A549 (cell line): ENCODE results near the gene FHIT. TPM values are rescaled to one million over a fixed set of nuclear protein-coding genes. Genes with fewer than 3 reads are reported as not detected.

Source experiments
- ATAC-seq, 2 experiments: fragments of 200-7000 bp in 1 of 2; fragments of >200 bp in 1 of 2; cut with Nextera tagmentation in 1 of 2; cut with Tn5 transposase in 1 of 2; 3 replicates each; pipeline versions ENCODE4 v1.8.0 to v1.9.1; 2018 to 2020; ENCODE audit warnings: mild to moderate bottlenecking in 1 of 2, moderate library complexity in 1 of 2
- CTCF ChIA-PET: fragments of 300-600 bp; sonication (Branson Sonifier 250); formaldehyde crosslinking; extraction: SDS; loops from one replicate; lab custom pipeline; 2021; ENCODE audit warnings: antibody characterized with exemption, inconsistent platforms; lab: Yijun Ruan, JAX
- POLR2A ChIA-PET: fragments of 350-600 bp; formaldehyde crosslinking; extraction: SDS; loops from one replicate; lab custom pipeline; 2021; ENCODE audit warnings: antibody characterized with exemption, inconsistent platforms; lab: Yijun Ruan, JAX
- DNase-seq, 2 experiments: peaks; one replicate each; pipeline versions ENCODE4 v3.0.0 to v3.0.0-alpha.2; 2011 to 2016; ENCODE audit warnings: low read depth in 1 of 2, low spot score in 1 of 2
- FAIRE-seq: peaks from 2 replicates; lab custom pipeline; 2011; peaks lifted over from hg19 to GRCh38; lab: Jason Lieb, UNC
- H3K27ac ChIP-seq, 2 experiments: fragments of >200 bp; sonication (Bioruptor Twin); formaldehyde crosslinking; 3 replicates each; pipeline ENCODE4 v1.5.1; 2016 to 2017
- H3K4me1 ChIP-seq: fragments of >200 bp; sonication (Bioruptor Twin); formaldehyde crosslinking; 3 replicates; pipeline ENCODE4 v1.6.1; 2016
- H3K4me2 ChIP-seq: fragments of >200 bp; sonication (Bioruptor Twin); formaldehyde crosslinking; 3 replicates; pipeline ENCODE4 v1.6.1; 2016
- H3K4me3 ChIP-seq: fragments of >200 bp; sonication (Bioruptor Twin); formaldehyde crosslinking; 3 replicates; pipeline ENCODE4 v1.5.1; 2016
- H3K9me3 ChIP-seq: fragments of >200 bp; sonication (Bioruptor Twin); formaldehyde crosslinking; 3 replicates; pipeline ENCODE4 v1.6.1; 2016
- BHLHE40 ChIP-seq: IDR thresholded peaks from 2 replicates; pipeline ENCODE4 v1.6.1; 2012; ENCODE audit warnings: low read depth, low read length, inconsistent platforms
- CBX8 ChIP-seq: fragments of 200-600 bp; sonication (generic); IDR thresholded peaks from 2 replicates; pipeline ENCODE4 v1.6.1; 2016
- EP300 ChIP-seq, 2 experiments: fragments of >200 bp; sonication (Bioruptor Twin); formaldehyde crosslinking; IDR thresholded peaks; 2 replicates in 1 of 2; 3 replicates in 1 of 2; pipeline ENCODE4 v1.6.1; 2016 to 2017
- FOSL2 ChIP-seq, 2 experiments: fragments of 450-650 bp in 1 of 2; fragments of >200 bp in 1 of 2; sonication (Bioruptor Twin) in 1 of 2; formaldehyde crosslinking; IDR thresholded peaks; 2 replicates each; pipeline versions ENCODE4 v1.5.0 to v1.6.1; 2016 to 2020; ENCODE audit warnings: mild to moderate bottlenecking in 1 of 2, moderate library complexity in 1 of 2
- FOXS1 ChIP-seq: fragments of 250-450 bp; sonication (Bioruptor Pico); IDR thresholded peaks from 2 replicates; pipeline ENCODE4 v1.5.0; 2020; ENCODE audit warnings: mild to moderate bottlenecking, moderate library complexity
- HMGXB4 ChIP-seq: fragments of 250-450 bp; sonication (Bioruptor Pico); IDR thresholded peaks from 2 replicates; pipeline ENCODE4 v1.5.0; 2021; ENCODE audit warnings: mild to moderate bottlenecking, moderate library complexity, borderline replicate concordance
- HOXA7 ChIP-seq: fragments of 250-450 bp; sonication (Bioruptor Pico); IDR thresholded peaks from 2 replicates; pipeline ENCODE4 v1.5.0; 2020; ENCODE audit warnings: mild to moderate bottlenecking, moderate library complexity
- HOXB13 ChIP-seq: fragments of 250-450 bp; sonication (Bioruptor Pico); IDR thresholded peaks from 2 replicates; pipeline ENCODE4 v1.5.0; 2020; ENCODE audit warnings: low read depth, mild to moderate bottlenecking, moderate library complexity
- JUNB ChIP-seq: fragments of >200 bp; sonication (Bioruptor Twin); formaldehyde crosslinking; IDR thresholded peaks from 2 replicates; pipeline ENCODE4 v1.6.1; 2016
- MAFK ChIP-seq: fragments of 450-650 bp; IDR thresholded peaks from 2 replicates; pipeline ENCODE4 v1.6.1; 2014; ENCODE audit not compliant: partially characterized antibody
- MAZ ChIP-seq: fragments of 150-350 bp; IDR thresholded peaks from 2 replicates; pipeline ENCODE4 v1.6.1; 2014; ENCODE audit warnings: antibody characterized with exemption, low read depth, low read length, borderline replicate concordance
- NFE2L2 ChIP-seq: fragments of 150-350 bp; conservative IDR thresholded peaks from 2 replicates; pipeline ENCODE4 v1.6.1; 2014; ENCODE audit warnings: low read length
- NR3C1 ChIP-seq: fragments of >200 bp; sonication (Bioruptor Twin); formaldehyde crosslinking; IDR thresholded peaks from 3 replicates; pipeline ENCODE4 v1.6.1; 2017
- PBX3 ChIP-seq: IDR thresholded peaks from 2 replicates; pipeline ENCODE4 v1.6.1; 2012
- POLR2AphosphoS2 ChIP-seq: conservative IDR thresholded peaks from 2 replicates; pipeline ENCODE4 v1.6.1; 2012; ENCODE audit warnings: low read length, improper control_type of control experiment, inconsistent platforms
- RARB ChIP-seq: fragments of 250-450 bp; sonication (Bioruptor Pico); IDR thresholded peaks from 2 replicates; pipeline ENCODE4 v1.8.0; 2021; ENCODE audit warnings: mild to moderate bottlenecking, moderate library complexity
- RCOR1 ChIP-seq: fragments of 150-350 bp; IDR thresholded peaks from 2 replicates; pipeline ENCODE4 v1.6.1; 2014; ENCODE audit warnings: antibody characterized with exemption, low read length, low read depth
- TP53 ChIP-seq: fragments of 250-450 bp; sonication (Bioruptor Pico); IDR thresholded peaks from 2 replicates; pipeline ENCODE4 v1.5.0; 2021; ENCODE audit warnings: mild to moderate bottlenecking, moderate library complexity
- ZNF302 ChIP-seq: fragments of 250-450 bp; sonication (Bioruptor Pico); IDR thresholded peaks from 2 replicates; pipeline ENCODE4 v1.9.0; 2021; ENCODE audit warnings: inconsistent platforms, mild to moderate bottlenecking, moderate library complexity
- WGBS: methylation state at CpG from one replicate; pipeline ENCODE4 v1.1.6; 2017; ENCODE audit errors: missing lambda C conversion rate; 5-methylcytosine and 5-hydroxymethylcytosine counted together
- polyA plus RNA-seq, 4 experiments: library from polyadenylated mRNA; depleted of rRNA in 3 of 4; stranded (reverse); fragments of >200 nt; fragmentation: RNase III in 1 of 4; extraction: RNeasy Plus Mini Kit Qiagen cat#74134 plus additional on column Dnase treatment in 1 of 4; gene quantifications; 2 replicates in 3 of 4; 3 replicates in 1 of 4; pipeline ENCODE4 v1.2.3, GENCODE V29; 2011 to 2017
- TF ChIP-seq, protein P1 (sequence below): fragments of >200 bp; sonication (Bioruptor Twin); formaldehyde crosslinking; IDR thresholded peaks from 3 replicates; pipeline ENCODE4 v1.6.1; 2016
- TF ChIP-seq, protein P2 (sequence below): IDR thresholded peaks from 2 replicates; pipeline ENCODE4 v1.6.1; 2012; ENCODE audit warnings: low read depth, borderline replicate concordance
- TF ChIP-seq, protein P3 (sequence below): fragments of 200-600 bp; sonication (generic); IDR thresholded peaks from 2 replicates; pipeline ENCODE4 v1.6.1; 2016; ENCODE audit warnings: antibody characterized with exemption, mild to moderate bottlenecking, moderate library complexity
- TF ChIP-seq, protein P4 (sequence below): IDR thresholded peaks from 2 replicates; pipeline ENCODE4 v1.6.1; 2012

Gene FHIT
- polyA plus RNA-seq, 2 of the 4 experiments (the other 2 are of a cell fraction), result 0.76 to 0.92 TPM

GRCh38 chr3:60414011-60414410 lies 837.2 kb downstream of the FHIT start:
- H3K4me2 ChIP-seq, result no peak overlapping the region
- 2% methylated on average over 4 of the region's 4 CpGs for WGBS
- H3K9me3 ChIP-seq, result no peaks in the 10 kb centered on the region
- H3K4me1 ChIP-seq, result no peaks in the 10 kb centered on the region
- CTCF ChIA-PET, result no interaction called here
- no peak overlapping the region for H3K27ac ChIP-seq
- H3K4me3 ChIP-seq, result no peak overlapping the region
- TF ChIP-seq POLR2AphosphoS2 (no peak), FOXS1 (CRISPR knock-in tag) (no peak), MAZ (no peak), CBX8 (no peak)
- TF ChIP-seq, protein P1, sequence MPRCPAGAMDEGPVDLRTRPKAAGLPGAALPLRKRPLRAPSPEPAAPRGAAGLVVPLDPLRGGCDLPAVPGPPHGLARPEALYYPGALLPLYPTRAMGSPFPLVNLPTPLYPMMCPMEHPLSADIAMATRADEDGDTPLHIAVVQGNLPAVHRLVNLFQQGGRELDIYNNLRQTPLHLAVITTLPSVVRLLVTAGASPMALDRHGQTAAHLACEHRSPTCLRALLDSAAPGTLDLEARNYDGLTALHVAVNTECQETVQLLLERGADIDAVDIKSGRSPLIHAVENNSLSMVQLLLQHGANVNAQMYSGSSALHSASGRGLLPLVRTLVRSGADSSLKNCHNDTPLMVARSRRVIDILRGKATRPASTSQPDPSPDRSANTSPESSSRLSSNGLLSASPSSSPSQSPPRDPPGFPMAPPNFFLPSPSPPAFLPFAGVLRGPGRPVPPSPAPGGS, result no peak
- TF ChIP-seq, all 56 proteins: peak for 0
- DNase-seq, result no peak
- POLR2A ChIA-PET, result no interaction called here
- no peak for ATAC-seq
- FAIRE-seq, result no peak

DNA sequence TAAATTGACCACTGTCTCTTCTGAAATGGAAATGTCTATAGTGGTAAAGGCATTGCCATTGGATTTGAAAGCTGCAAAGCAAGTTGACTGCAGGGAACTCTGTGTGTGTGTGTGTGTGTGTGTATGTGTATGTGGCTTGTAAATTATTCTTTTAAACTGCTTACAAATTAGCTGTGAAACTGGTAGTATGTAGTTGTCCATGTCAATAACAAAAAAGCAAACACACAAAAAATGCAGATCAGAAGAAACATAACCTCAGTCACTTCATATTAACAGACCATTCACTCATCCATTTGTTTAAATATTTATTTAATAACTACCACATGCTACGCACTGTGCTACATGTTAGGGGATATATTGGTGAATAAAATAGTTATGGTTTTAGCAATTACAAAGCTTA lies 837.7 kb downstream of the FHIT start:
- ChIA-PET POLR2A (no interaction called here), CTCF (no interaction called here)
- Histone ChIP-seq H3K9me3 (no peaks in the 10 kb centered on the region), H3K4me3 (no peak overlapping the region), H3K4me1 (no peaks in the 10 kb centered on the region), H3K4me2 (no peak overlapping the region), H3K27ac (no peak overlapping the region)
- TF ChIP-seq HOXB13 (CRISPR knock-in tag) (no peak), ZNF302 (no peak), NR3C1 (no peak), PBX3 (no peak), MAFK (no peak)
- TF ChIP-seq, protein P2, sequence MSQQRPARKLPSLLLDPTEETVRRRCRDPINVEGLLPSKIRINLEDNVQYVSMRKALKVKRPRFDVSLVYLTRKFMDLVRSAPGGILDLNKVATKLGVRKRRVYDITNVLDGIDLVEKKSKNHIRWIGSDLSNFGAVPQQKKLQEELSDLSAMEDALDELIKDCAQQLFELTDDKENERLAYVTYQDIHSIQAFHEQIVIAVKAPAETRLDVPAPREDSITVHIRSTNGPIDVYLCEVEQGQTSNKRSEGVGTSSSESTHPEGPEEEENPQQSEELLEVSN, result no peak
- TF ChIP-seq, protein P3, sequence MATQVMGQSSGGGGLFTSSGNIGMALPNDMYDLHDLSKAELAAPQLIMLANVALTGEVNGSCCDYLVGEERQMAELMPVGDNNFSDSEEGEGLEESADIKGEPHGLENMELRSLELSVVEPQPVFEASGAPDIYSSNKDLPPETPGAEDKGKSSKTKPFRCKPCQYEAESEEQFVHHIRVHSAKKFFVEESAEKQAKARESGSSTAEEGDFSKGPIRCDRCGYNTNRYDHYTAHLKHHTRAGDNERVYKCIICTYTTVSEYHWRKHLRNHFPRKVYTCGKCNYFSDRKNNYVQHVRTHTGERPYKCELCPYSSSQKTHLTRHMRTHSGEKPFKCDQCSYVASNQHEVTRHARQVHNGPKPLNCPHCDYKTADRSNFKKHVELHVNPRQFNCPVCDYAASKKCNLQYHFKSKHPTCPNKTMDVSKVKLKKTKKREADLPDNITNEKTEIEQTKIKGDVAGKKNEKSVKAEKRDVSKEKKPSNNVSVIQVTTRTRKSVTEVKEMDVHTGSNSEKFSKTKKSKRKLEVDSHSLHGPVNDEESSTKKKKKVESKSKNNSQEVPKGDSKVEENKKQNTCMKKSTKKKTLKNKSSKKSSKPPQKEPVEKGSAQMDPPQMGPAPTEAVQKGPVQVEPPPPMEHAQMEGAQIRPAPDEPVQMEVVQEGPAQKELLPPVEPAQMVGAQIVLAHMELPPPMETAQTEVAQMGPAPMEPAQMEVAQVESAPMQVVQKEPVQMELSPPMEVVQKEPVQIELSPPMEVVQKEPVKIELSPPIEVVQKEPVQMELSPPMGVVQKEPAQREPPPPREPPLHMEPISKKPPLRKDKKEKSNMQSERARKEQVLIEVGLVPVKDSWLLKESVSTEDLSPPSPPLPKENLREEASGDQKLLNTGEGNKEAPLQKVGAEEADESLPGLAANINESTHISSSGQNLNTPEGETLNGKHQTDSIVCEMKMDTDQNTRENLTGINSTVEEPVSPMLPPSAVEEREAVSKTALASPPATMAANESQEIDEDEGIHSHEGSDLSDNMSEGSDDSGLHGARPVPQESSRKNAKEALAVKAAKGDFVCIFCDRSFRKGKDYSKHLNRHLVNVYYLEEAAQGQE, result no peak
- WGBS, result 20% methylated on average over 1 of the region's 1 CpG
- ATAC-seq (no peak), DNase-seq (no peak), FAIRE-seq (no peak)

DNA sequence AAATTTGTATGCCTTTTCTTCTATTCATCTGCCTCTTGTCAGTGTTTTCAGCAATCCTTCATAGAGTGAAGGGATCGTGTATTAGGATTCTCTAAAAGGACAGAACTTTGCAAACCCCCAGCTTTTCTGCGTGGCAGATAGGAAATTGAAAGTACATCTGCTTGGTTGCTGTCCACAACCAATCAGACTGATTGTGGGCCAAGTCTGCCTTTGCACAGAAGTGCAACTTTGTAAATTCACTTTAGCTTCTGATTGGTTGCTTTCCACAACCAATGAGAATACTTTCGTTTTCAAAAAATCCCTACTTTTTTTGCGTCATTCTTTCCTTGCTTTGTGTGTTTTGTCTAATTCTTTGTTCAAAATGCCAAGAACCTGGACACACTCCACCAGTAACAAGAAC lies 847.4 kb downstream of the FHIT start:
- H3K27ac ChIP-seq, result no peak overlapping the region
- H3K4me3 ChIP-seq, result no peak overlapping the region
- no peak for ATAC-seq
- CTCF ChIA-PET, result no interaction called here
- no peak for FAIRE-seq
- no peak for DNase-seq
- POLR2A ChIA-PET, result no interaction called here
- no peaks in the 10 kb centered on the region for H3K4me1 ChIP-seq
- 5% methylated on average over 4 of the region's 4 CpGs for WGBS
- TF ChIP-seq HOXA7 (CRISPR knock-in tag), result no peak
- TF ChIP-seq RARB (CRISPR knock-in tag), result no peak
- TF ChIP-seq BHLHE40, result no peak
- TF ChIP-seq, protein P4, sequence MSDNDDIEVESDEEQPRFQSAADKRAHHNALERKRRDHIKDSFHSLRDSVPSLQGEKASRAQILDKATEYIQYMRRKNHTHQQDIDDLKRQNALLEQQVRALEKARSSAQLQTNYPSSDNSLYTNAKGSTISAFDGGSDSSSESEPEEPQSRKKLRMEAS, result no peak
- TF ChIP-seq TP53 (CRISPR knock-in tag), result no peak
- TF ChIP-seq NFE2L2, result no peak
- TF ChIP-seq RCOR1, result no peak
- TF ChIP-seq JUNB, result no peak
- no peak for TF ChIP-seq FOSL2 (IDR thresholded peaks at IDR 0.05)
- no peak for TF ChIP-seq FOSL2 (CRISPR knock-in tag; IDR thresholded peaks at IDR 0.05)
- no peak for TF ChIP-seq HMGXB4
- no peak for TF ChIP-seq EP300 (IDR thresholded peaks at IDR 0.05)
- no peak for TF ChIP-seq MAZ
- no peak for TF ChIP-seq PBX3
- H3K4me2 ChIP-seq, result 0 out of 3 replicates have a peak overlapping the region, but pooled peaks have one; percentile 8
- no peaks in the 10 kb centered on the region for H3K9me3 ChIP-seq
